HG02981 (cell line): ENCODE data around the gene TMEM131L.
"Not testable (repeated sequence)": the region's sequence is repeated elsewhere in the genome, so short reads cannot be mapped to it uniquely, and the experiment has no call there.

Experiments
- ATAC-seq: cut with Tn5 transposase; IDR thresholded peaks from one replicate; pipeline ENCODE4 v1.9.1; 2021; ENCODE audit warnings: mild to moderate bottlenecking, moderate library complexity; ENCODE audit not compliant: unreplicated experiment

The TMEM131L gene

GRCh38 chr4:153466081-153466948, at the start of gene TMEM131L:
Gene TMEM131L (plus strand): TSS chr4:153466360. CDS start chr4:153466398, 38 bp downstream.
- ATAC-seq = peak; percentile 30

GRCh38 chr4:153416456-153416855, 49.7 kb upstream of the TMEM131L start:
- ATAC-seq = not testable (repeated sequence)

- ATAC-seq = no peak
Observed at GRCh38 chr4:153418121-153418520, 48.0 kb upstream of the TMEM131L start.

GRCh38 chr4:153418558-153418957, 47.6 kb upstream of the TMEM131L start:
- ATAC-seq = no peak

- no peak for ATAC-seq
Observed at GRCh38 chr4:153419029-153419428, 47.1 kb upstream of the TMEM131L start.

- no peak for ATAC-seq
Observed at GRCh38 chr4:153419673-153420278, 46.4 kb upstream of the TMEM131L start.

GRCh38 chr4:153420361-153420760, 45.8 kb upstream of the TMEM131L start:
- ATAC-seq = no peak

- ATAC-seq = peak; percentile 49
Observed at GRCh38 chr4:153421941-153422340, 44.2 kb upstream of the TMEM131L start.

GRCh38 chr4:153426207-153426885, 39.8 kb upstream of the TMEM131L start:
- peak; percentile 71 for ATAC-seq

- ATAC-seq = no peak
Observed at GRCh38 chr4:153427363-153428071, 38.6 kb upstream of the TMEM131L start.

GRCh38 chr4:153428941-153429475, 37.2 kb upstream of the TMEM131L start:
- no peak for ATAC-seq

- ATAC-seq = peak; percentile 94
Observed at GRCh38 chr4:153432965-153433753, 33.0 kb upstream of the TMEM131L start.

- no peak for ATAC-seq
Observed at GRCh38 chr4:153433754-153434105, 32.4 kb upstream of the TMEM131L start.

GRCh38 chr4:153434190-153434589, 32.0 kb upstream of the TMEM131L start:
- no peak for ATAC-seq

GRCh38 chr4:153438916-153439756, 27.0 kb upstream of the TMEM131L start:
- peak; percentile 72 for ATAC-seq

- no peak for ATAC-seq
Observed at GRCh38 chr4:153439831-153440230, 26.3 kb upstream of the TMEM131L start.

- no peak for ATAC-seq
Observed at GRCh38 chr4:153440475-153440874, 25.7 kb upstream of the TMEM131L start.

- ATAC-seq = no peak
Observed at GRCh38 chr4:153447175-153447905, 18.8 kb upstream of the TMEM131L start.
